AG04449 (cell line): ENCODE measurements around the gene ACAP3.

ENCODE experiments used
- CTCF ChIA-PET: fragments of 350-600 bp; formaldehyde crosslinking; extraction: SDS; loops from one replicate; lab custom pipeline; 2021; ENCODE audit warnings: antibody characterized with exemption; lab: Yijun Ruan, JAX
- POLR2A ChIA-PET: fragments of 400-600, 350-600 bp; formaldehyde crosslinking; extraction: SDS; loops from one replicate; lab custom pipeline; 2020; ENCODE audit warnings: antibody characterized with exemption, inconsistent platforms; lab: Yijun Ruan, JAX
- DNase-seq: peaks from one replicate; pipeline ENCODE4 v3.0.0-alpha.2; 2010; ENCODE audit warnings: low read depth, low spot score
- H3K4me3 ChIP-seq: 2 replicates; pipeline ENCODE4 v1.5.1; 2011; ENCODE audit warnings: low read depth, mild to moderate bottlenecking, control low read depth, low read length
- TF ChIP-seq, protein P1 (sequence below): IDR thresholded peaks from one replicate; pipeline ENCODE4 v1.5.1; 2011; ENCODE audit warnings: mild to moderate bottlenecking, moderate library complexity, low read length, control low read depth, inconsistent platforms; ENCODE audit not compliant: insufficient read depth; ENCODE audit errors: missing control alignments

The ACAP3 gene

DNA sequence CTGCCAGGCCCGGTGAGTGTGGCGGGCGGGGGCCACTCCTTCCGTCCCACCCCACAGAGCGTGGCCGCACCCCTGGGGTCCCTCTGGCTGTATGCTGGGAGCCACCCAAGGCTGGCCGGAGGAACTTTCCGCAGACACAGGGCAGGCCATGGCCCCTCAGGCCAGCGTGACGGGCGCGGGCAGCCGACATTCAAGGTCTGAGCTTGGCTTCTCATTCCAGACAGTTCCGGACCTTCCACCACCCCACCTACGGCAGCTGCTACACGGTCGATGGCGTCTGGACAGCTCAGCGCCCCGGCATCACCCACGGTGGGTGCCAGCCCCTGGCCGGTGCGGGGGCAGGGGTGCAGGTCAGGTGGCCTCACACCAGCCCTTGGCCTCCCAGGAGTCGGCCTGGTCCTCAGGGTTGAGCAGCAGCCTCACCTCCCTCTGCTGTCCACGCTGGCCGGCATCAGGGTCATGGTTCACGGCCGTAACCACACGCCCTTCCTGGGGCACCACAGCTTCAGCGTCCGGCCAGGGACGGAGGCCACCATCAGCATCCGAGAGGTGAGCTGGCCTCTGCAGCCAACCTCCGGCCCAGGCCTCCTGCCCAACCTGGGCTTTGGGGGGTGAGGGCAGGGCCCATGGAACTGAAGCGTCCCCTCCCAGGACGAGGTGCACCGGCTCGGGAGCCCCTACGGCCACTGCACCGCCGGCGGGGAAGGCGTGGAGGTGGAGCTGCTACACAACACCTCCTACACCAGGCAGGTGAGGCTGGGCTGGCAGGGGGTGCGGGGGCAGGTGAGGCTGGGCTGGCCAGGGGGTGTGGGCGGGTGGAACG is 20.2 kb downstream of the ACAP3 start:
- POLR2A ChIA-PET = no interaction called here
- TF ChIP-seq, protein P1, sequence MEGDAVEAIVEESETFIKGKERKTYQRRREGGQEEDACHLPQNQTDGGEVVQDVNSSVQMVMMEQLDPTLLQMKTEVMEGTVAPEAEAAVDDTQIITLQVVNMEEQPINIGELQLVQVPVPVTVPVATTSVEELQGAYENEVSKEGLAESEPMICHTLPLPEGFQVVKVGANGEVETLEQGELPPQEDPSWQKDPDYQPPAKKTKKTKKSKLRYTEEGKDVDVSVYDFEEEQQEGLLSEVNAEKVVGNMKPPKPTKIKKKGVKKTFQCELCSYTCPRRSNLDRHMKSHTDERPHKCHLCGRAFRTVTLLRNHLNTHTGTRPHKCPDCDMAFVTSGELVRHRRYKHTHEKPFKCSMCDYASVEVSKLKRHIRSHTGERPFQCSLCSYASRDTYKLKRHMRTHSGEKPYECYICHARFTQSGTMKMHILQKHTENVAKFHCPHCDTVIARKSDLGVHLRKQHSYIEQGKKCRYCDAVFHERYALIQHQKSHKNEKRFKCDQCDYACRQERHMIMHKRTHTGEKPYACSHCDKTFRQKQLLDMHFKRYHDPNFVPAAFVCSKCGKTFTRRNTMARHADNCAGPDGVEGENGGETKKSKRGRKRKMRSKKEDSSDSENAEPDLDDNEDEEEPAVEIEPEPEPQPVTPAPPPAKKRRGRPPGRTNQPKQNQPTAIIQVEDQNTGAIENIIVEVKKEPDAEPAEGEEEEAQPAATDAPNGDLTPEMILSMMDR = no peak
- no peak for DNase-seq
- H3K4me3 ChIP-seq = no peak overlapping the region
- CTCF ChIA-PET = interaction anchor here (0.9 to 1.7 kb wide), 4 partner anchors 10 to 165 kb away, joined by 4 to 10 read pairs (median 6); partner anchors contain the start of gene UBE2J2

DNA sequence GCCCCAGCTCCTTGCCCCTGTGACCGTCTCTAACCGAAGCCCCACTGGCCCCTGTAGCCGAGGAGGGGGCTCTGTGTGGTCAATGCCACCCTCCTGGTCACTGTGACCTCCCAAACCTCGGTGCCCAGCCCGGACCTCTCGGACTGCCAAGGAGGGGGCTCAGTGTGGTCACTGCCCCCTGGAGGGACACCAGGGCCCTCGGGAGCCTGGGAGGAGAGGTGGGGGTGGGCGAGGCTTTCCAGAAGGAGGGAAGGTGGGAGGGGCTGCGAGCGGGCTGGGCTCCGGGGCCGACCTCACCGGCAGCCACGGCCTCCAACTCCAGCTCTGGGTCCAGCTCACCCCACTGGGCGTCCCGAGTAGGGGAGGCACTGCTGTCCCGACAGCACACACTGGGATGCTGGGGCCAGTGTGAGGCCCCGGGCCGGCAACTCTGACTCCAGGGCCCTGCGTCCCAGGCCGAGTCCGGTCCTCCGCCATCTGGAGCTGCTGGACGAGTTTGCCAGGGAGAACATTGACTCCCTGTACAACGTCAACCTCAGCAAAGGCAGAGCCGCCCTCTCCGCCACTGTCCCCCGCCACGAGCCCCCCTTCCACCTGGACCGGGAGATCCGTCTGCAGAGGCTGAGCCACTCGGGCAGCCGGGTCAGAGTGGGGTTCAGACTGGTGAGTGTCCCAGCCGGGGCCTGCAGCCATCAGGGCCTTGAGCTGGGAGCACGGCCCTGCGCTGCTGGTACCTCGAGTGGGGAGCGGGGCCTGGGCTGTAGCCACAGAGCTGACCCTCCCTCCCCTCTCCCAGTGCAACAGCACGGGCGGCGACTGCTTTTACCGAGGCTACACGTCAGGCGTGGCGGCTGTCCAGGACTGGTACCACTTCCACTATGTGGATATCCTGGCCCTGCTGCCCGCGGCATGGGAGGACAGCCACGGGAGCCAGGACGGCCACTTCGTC is 21.1 kb downstream of the ACAP3 start:
- CTCF ChIA-PET = interaction anchor here (0.9 to 1.7 kb wide), 5 partner anchors 10 to 165 kb away, joined by 3 to 10 read pairs (median 4); partner anchors contain the start of gene UBE2J2
- no peak overlapping the region for H3K4me3 ChIP-seq
- POLR2A ChIA-PET = no interaction called here
- TF ChIP-seq, protein P1 = no peak
- no peak for DNase-seq

DNA sequence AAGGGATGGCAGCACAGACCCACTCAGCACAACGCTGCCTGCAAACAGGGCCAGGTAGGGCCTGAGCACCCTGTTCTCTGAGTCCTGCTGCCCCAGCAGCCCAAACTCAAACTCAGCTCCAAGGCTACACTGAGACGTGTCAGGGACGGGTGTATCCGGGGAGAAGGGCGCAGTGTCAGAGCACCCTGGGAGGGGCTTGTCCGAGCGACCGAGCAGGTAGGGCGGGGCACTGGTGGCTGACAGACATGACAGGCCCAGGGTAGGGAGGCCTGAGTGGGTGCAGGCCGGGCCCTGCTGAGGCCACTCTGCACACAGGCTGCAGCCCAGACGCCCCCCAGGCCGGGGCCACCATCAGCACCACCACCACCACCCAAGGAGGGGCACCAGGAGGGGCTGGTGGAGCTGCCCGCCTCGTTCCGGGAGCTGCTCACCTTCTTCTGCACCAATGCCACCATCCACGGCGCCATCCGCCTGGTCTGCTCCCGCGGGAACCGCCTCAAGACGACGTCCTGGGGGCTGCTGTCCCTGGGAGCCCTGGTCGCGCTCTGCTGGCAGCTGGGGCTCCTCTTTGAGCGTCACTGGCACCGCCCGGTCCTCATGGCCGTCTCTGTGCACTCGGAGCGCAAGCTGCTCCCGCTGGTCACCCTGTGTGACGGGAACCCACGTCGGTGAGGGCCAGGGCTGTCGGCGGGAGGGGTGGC is 22.0 kb downstream of the ACAP3 start:
- TF ChIP-seq, protein P1 = no peak
- POLR2A ChIA-PET = no interaction called here
- no peak for DNase-seq
- CTCF ChIA-PET = interaction anchor here (0.7 to 1.1 kb wide), 3 partner anchors 15 to 302 kb away, joined by 3 read pairs; no protein-coding TSS in a partner anchor
- H3K4me3 ChIP-seq = no peak overlapping the region

DNA sequence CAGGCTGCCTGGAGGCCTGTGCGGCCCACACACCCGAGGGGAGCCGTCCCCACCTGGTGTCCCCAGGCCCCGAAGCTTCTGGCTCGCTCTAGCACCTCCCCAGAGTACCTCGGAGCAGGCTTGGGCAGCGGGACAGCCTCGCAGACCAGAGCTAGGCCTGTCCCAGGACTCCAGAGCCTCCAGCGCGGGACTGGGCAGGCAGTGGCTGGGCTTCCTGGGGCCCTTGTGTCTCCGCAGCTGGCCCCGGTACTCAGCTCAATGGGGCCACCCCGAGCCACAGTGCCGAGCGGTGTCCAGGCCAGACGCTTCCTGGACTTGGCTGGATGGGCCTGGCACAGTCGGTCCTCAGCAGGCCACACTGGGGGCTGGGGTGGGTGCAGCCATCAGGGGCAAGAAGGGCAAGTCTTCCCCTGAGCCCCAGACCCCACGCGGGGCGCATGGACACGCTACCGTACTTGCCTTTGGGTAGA is 22.6 kb downstream of the ACAP3 start:
- no peak overlapping the region for H3K4me3 ChIP-seq
- CTCF ChIA-PET = interaction anchor here (0.7 to 1.1 kb wide), 3 partner anchors 14 to 302 kb away, joined by 3 read pairs; no protein-coding TSS in a partner anchor
- POLR2A ChIA-PET = no interaction called here
- TF ChIP-seq, protein P1 = no peak
- DNase-seq = no peak

DNA sequence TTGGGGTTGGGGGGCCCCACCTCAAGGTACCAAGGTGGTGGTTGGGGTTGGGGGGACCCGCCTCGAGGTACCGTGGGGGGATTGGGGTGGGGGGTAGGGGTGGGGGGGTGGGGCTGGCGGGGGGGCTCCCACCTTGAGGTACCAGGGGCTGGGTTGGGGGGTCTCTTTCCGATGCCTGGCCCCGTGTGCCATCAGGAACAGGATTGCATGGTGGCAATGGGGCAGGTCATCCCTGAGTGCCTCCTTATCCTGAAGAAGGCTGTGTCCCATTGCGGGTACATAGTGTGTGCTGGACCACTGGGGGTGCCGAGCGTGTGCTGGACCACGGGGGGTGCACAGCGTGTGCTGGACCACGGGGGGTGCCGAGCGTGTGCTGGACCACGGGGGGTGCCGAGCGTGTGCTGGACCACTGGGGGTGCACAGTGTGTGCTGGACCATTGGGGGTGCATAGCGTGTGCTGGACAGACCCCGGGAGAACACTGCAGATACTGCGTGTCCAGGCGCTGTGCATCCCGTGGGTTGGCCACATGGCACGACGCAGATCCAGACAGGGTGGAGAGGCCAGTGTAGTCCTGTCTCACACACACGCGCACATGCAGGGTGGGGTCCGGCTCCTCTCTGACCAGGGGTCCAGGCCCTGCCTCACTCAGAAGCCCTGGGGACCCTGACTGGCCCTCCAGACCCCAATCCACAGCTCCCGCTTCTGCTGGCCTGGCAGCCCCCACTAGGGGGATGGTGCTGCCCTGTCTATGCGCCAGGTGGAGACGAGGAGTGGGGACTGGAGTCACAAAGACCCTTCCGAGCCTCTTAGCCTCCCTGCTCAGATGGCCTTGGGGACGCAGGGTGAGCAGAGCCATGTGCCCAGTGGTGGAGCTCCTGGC is 23.3 kb downstream of the ACAP3 start:
- ChIA-PET CTCF (interaction anchor here (1.2 kb wide), 1 partner anchor 162 kb away, joined by 3 read pairs; no protein-coding TSS in a partner anchor), POLR2A (no interaction called here)

More for the DNA sequence above, 23.3 kb downstream of the ACAP3 start:
- no peak for DNase-seq
- no peak overlapping the region for H3K4me3 ChIP-seq
- TF ChIP-seq, protein P1 = no peak
